Fibroblast of the aortic adventitia (primary cell): ENCODE measurements around the gene LRP1B. TPM values are rescaled to one million over a fixed set of nuclear protein-coding genes. Genes with fewer than 3 reads are reported as not detected.

Experiments
- DNase-seq: peaks from one replicate; pipeline ENCODE4 v3.0.0-alpha.2; 2010; ENCODE audit warnings: low read depth
- H3K4me3 ChIP-seq: 2 replicates; pipeline ENCODE4 v1.5.1; 2011; ENCODE audit warnings: low read depth, mild to moderate bottlenecking, control low read depth, low read length, moderate library complexity
- CTCF ChIP-seq: IDR thresholded peaks from 2 replicates; pipeline ENCODE4 v1.5.1; 2011; ENCODE audit warnings: mild to moderate bottlenecking, low read length, control low read depth, inconsistent platforms; ENCODE audit not compliant: insufficient read depth
- total RNA-seq: library from RNA; depleted of rRNA; stranded (reverse); fragments of >200 nt; gene quantifications from 2 replicates; pipeline ENCODE4 v1.2.3, GENCODE V29; 2012; ENCODE audit warnings: low replicate concordance

The LRP1B gene
- total RNA-seq, 1 donor, result 0.36 TPM

GRCh38 chr2:140597836-140598235 lies 1533.0 kb downstream of the LRP1B start:
- no peak for DNase-seq
- no peak for TF ChIP-seq CTCF
- no peak overlapping the region for H3K4me3 ChIP-seq

GRCh38 chr2:140597205-140597604 lies 1533.6 kb downstream of the LRP1B start:
- no peak for TF ChIP-seq CTCF
- no peak overlapping the region for H3K4me3 ChIP-seq
- no peak for DNase-seq

DNA sequence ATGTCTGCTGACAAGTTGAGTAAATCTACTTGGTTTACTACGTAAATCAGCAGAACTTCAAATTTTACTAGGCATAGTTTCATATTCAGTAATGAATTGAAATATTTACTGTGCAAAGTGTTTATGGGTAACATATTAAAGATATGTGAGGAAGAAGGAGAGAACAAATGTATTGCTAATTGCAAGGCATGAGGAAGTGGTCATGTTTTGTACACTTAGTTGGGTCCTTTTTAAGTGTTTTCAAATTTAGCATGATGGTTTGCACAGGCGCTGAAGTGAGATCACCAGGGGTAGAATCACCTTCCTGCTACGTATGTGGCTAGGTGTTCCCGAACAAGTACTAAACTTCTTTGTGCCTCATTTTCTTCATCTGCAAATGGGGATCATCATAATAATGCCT lies 1534.4 kb downstream of the LRP1B start:
- no peak for TF ChIP-seq CTCF
- no peak for DNase-seq
- H3K4me3 ChIP-seq, result no peak overlapping the region

DNA sequence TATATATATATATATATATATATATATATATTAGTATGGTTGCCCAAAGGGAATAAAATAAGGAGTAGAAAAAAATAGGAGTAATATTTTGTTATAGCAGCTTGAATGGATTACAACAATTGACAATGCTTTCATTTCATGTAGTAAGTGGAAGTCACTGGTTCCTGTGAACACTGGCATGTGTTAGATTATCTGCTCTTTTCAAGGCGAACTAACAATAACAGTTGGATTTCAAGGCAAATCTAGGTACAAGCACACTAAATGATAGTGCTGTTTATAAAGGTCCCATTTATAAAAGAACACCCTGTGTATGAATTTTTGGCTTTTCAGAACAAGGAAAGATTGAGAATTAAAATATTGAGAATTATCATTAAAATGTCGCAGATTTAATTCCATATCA lies 1535.7 kb downstream of the LRP1B start:
- no peak overlapping the region for H3K4me3 ChIP-seq
- TF ChIP-seq CTCF, result no peak
- no peak for DNase-seq

DNA sequence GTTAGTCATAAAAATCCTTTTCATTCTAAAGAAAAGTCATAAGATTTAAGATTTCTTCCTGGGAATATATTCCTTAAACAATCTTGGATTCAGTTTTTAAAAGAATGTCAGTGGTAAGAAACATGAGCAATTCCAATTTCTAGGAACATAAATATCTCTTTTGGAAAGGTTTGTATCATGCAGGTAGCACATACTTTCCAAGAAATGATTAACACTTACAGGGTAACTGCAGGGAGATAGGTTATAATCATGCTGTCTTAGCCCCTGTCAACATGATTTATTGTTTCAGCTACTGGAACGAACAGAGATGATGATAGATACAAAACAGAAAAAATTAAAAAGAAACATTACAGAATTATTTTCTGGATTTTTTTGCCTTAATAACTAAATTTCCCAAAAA lies 1537.7 kb downstream of the LRP1B start:
- no peak for DNase-seq
- H3K4me3 ChIP-seq, result no peak overlapping the region
- no peak for TF ChIP-seq CTCF

DNA sequence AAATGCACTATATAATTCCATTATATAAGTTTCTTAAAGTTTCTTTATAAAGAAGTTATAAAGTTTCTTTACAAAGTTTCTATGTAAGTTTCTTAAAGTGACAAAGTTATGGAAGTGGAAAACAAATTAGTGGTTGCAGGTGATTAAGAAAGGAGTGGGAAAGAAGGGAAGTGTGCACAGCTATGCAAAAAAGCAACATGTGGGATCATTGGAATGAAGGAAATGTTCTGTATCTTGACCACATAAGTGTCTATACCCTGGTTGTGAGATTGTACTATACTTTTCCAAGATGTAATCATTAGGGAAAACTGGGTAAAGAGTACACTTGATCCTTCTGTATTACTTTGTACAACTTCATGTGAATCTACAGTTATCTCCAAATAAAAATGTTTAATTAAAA lies 1541.1 kb downstream of the LRP1B start:
- DNase-seq, result no peak
- H3K4me3 ChIP-seq, result no peak overlapping the region
- no peak for TF ChIP-seq CTCF

- no peak for TF ChIP-seq CTCF
- peak; percentile 8 for DNase-seq
- no peak overlapping the region for H3K4me3 ChIP-seq
Observed at GRCh38 chr2:140589273-140589672, 1541.5 kb downstream of the LRP1B start.
